ENCODE measurements around the gene SLC25A48.

The SLC25A48 gene

DNA sequence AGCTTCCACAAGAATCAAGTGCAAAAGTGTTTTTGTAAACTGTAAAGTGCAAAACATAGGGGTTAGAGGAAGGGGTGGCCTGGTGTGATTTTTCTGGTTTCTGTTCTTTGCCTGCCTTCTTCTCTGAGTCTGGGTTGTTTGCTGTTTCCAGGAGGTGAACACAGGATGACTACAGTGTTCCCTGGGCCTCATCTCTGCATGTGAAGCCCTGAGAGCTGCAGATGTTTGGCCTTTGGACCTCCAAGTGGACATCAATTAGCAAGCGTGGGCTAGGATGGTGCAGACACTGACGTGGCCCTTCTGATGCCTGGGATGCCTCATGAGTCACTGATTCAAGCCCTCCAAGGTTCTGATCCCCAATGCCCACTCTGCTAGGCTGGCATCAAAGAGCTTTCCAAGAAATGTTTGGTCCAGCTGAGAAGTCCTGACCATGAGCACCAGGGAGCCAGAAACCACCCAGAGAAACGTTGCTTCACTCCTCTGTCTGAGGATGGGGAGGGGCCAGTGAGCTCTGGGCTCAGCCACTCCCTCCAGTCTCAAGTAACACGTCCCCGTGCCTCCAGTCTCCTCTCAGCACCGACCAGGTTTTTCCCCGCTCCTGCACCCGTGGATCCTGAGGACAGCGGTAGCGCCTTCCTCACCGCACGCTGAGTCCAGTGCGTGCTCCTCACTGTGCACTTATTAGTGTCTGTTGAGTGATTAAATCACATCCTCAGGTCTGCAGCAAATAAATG lies 53.6 kb downstream of the SLC25A48 start:
- H3K27me3 ChIP-seq (ENCODE audit: control insufficient read depth, insufficient read depth, low read length), result peaks cover 25% of the 10 kb centered on the region
- no peak overlapping the region for H3K4me3 ChIP-seq (ENCODE audit: low read length)
- H3K4me2 ChIP-seq (ENCODE audit: low read length), result no peak overlapping the region
- H3K9me3 ChIP-seq (replicated peaks; ENCODE audit: low read length), result no peaks in the 10 kb centered on the region
- no peaks in the 10 kb centered on the region for H3K4me1 ChIP-seq (ENCODE audit: control insufficient read depth, insufficient read depth, low read length)
- no peaks in the 10 kb centered on the region for H3K36me3 ChIP-seq (ENCODE audit: insufficient read depth, low read length)
- H3K9ac ChIP-seq (ENCODE audit: low read depth, low read length), result no peak overlapping the region

DNA sequence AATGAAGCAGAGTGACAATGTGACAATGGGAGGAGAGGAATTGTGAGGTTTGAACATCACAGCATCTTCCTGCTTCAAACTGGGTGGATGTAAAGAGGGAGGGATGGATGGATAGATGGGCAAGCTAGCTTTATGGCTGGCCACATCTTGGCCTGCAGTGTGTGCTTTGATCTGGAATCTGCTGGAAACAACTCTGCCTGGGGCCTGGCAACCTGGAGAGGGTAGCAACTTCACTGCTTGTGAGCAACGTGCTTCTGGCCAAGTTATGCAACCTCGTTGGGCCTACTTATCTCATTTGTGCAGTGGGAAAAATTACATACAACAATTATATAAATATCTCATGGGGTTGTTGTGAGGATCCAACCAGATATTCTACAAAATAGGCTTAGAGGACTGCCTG lies 55.8 kb downstream of the SLC25A48 start:
- Histone ChIP-seq H3K4me3 (ENCODE audit: low read length) (no peak overlapping the region), H3K4me2 (ENCODE audit: low read length) (no peak overlapping the region), H3K9ac (ENCODE audit: low read depth, low read length) (no peak overlapping the region), H3K27me3 (ENCODE audit: control insufficient read depth, insufficient read depth, low read length) (peaks cover 10% of the 10 kb centered on the region), H3K36me3 (ENCODE audit: insufficient read depth, low read length) (no peaks in the 10 kb centered on the region), H3K4me1 (ENCODE audit: control insufficient read depth, insufficient read depth, low read length) (no peaks in the 10 kb centered on the region), H3K9me3 (replicated peaks; ENCODE audit: low read length) (no peaks in the 10 kb centered on the region)

DNA sequence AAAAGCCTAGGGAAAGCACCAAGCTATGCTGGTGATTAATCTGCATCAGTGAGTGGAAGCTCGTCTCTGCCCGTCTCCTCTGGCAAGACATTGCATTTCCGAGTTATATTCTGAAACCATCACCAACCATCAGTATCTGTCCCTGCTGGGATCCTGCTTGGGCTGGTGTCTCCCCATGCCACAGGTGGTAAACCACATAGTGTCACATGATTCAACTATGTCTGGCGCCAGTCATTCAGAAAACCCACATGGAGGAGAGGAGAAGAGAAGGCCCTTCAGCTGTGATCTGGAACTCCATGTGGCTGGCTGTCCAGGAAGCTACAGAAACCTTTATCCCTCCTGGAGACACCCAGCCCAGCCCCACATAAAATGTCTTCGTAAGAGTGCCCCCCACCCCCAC lies 56.4 kb downstream of the SLC25A48 start:
- no peak overlapping the region for H3K9ac ChIP-seq (ENCODE audit: low read depth, low read length)
- no peaks in the 10 kb centered on the region for H3K4me1 ChIP-seq (ENCODE audit: control insufficient read depth, insufficient read depth, low read length)
- no peak overlapping the region for H3K4me3 ChIP-seq (ENCODE audit: low read length)
- peaks cover 9% of the 10 kb centered on the region for H3K27me3 ChIP-seq (ENCODE audit: control insufficient read depth, insufficient read depth, low read length)
- no peak overlapping the region for H3K4me2 ChIP-seq (ENCODE audit: low read length)
- H3K9me3 ChIP-seq (replicated peaks; ENCODE audit: low read length), result no peaks in the 10 kb centered on the region
- H3K36me3 ChIP-seq (ENCODE audit: insufficient read depth, low read length), result no peaks in the 10 kb centered on the region

DNA sequence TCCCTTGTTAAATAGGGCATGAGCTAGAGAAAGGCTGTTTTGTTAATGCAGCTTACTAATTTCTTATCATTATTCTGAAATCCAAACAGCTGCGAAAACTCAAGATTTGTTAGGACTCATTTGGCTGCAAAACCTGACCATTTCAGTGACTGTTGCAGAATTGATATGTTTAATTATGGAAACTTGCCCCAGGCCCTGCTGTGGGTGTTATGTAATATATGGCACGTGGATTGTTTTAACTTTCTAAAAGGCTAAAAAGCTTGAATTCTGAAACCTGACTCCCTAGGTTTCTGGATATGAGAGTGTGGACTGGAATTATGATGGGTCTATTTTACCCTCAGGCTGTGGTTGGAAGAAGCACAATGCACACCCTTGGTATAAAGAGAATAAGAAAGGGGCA lies 56.8 kb downstream of the SLC25A48 start:
- H3K36me3 ChIP-seq (ENCODE audit: insufficient read depth, low read length), result no peaks in the 10 kb centered on the region
- peaks cover 9% of the 10 kb centered on the region for H3K27me3 ChIP-seq (ENCODE audit: control insufficient read depth, insufficient read depth, low read length)
- no peaks in the 10 kb centered on the region for H3K9me3 ChIP-seq (replicated peaks; ENCODE audit: low read length)
- no peaks in the 10 kb centered on the region for H3K4me1 ChIP-seq (ENCODE audit: control insufficient read depth, insufficient read depth, low read length)
- H3K4me2 ChIP-seq (ENCODE audit: low read length), result no peak overlapping the region
- no peak overlapping the region for H3K9ac ChIP-seq (ENCODE audit: low read depth, low read length)
- H3K4me3 ChIP-seq (ENCODE audit: low read length), result no peak overlapping the region

DNA sequence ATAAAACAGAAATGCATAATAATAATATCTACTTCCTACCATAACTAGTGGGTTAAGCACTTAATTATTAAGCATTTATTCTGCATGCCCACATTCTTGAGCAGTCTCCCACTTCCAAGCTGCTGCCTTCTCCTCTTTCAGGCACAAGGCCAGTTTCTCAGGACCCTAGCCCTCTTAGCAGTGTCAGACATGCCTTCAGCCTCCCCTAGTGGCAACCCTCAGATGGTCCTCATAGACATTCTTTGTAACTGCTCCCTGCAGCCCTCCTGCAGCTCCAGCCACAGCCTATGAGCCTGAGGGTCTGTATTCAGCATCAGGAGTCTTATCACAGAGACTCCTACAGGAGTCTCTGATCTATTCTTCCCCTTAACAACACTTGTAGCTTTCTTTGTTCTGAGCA lies 57.3 kb downstream of the SLC25A48 start:
- Histone ChIP-seq H3K4me1 (ENCODE audit: control insufficient read depth, insufficient read depth, low read length) (no peaks in the 10 kb centered on the region), H3K9ac (ENCODE audit: low read depth, low read length) (no peak overlapping the region), H3K4me2 (ENCODE audit: low read length) (no peak overlapping the region), H3K9me3 (replicated peaks; ENCODE audit: low read length) (no peaks in the 10 kb centered on the region), H3K36me3 (ENCODE audit: insufficient read depth, low read length) (no peaks in the 10 kb centered on the region), H3K4me3 (ENCODE audit: low read length) (no peak overlapping the region), H3K27me3 (ENCODE audit: control insufficient read depth, insufficient read depth, low read length) (peaks cover 9% of the 10 kb centered on the region)

DNA sequence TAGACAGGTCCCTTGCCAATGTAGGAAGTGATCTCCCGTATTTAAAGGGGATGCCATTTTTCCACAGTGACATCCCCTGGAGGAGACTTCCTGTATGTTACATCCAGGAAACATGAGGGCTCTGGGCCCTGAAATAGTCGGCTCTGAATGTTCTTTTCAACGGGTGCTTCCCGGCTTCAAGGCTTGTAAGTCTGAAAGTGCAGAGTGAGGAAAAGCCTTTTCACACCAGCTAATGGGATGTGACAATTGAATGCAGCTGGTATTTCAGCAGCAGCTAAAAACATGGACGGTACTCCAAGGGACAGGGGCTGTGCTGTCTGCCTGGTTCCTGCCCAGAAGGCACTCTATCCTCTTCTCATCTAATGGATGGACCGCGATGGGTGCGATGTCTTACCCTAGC lies 59.8 kb downstream of the SLC25A48 start:
- no peaks in the 10 kb centered on the region for H3K4me1 ChIP-seq (ENCODE audit: control insufficient read depth, insufficient read depth, low read length)
- no peaks in the 10 kb centered on the region for H3K36me3 ChIP-seq (ENCODE audit: insufficient read depth, low read length)
- H3K4me3 ChIP-seq (ENCODE audit: low read length), result no peak overlapping the region
- no peak overlapping the region for H3K9ac ChIP-seq (ENCODE audit: low read depth, low read length)
- H3K4me2 ChIP-seq (ENCODE audit: low read length), result no peak overlapping the region
- H3K27me3 ChIP-seq (ENCODE audit: control insufficient read depth, insufficient read depth, low read length), result peaks cover 19% of the 10 kb centered on the region
- no peaks in the 10 kb centered on the region for H3K9me3 ChIP-seq (replicated peaks; ENCODE audit: low read length)

DNA sequence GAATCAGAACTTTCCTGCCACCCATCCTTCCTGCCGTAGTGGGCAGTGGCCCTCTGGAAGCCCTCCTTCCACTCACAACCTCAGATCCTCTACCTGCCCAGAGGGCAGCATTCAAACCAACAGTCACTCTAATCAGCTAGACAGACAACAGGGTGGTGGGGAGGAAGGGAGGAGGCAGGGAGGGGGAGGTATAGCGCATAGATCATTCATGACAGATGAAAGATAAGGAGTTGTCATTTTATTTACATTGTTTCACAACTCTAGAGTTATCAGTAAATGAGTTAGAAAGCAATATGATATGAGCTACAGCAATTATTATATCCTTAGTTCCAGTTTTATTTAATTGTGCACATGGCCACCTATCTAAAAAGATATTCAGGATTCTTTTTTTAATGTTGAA lies 60.3 kb downstream of the SLC25A48 start:
- H3K27me3 ChIP-seq (ENCODE audit: control insufficient read depth, insufficient read depth, low read length), result peaks cover 24% of the 10 kb centered on the region
- H3K4me2 ChIP-seq (ENCODE audit: low read length), result no peak overlapping the region
- H3K9me3 ChIP-seq (replicated peaks; ENCODE audit: low read length), result no peaks in the 10 kb centered on the region

DNA sequence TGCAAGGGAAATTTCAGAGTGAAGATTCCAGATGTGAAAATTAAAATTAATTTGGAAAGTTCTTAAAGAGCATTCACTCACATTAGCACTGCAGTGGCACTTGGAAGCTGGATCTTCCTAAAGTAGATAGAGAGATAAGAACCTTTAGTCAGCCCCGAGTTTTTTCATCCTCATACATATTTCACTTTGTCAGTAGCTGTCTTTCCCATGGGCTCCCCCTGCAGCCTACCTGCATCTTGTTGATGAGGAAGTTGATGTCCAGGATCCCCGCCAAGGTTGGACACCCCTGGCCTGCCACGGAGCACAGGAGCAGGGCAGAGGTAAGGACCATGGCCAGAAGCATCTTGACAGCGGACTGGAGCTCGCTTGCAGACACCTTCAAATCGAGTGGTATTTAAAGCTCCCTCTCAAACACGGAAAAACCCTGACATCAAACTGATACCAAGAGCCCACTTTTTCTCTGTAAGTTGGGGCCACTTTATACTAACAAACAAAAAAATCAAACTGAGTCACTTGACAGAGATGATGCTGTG lies 61.1 kb downstream of the SLC25A48 start, which contains the start of gene IL9:
Gene IL9, minus strand, starts transcription at position 368 of the 533 bp plus-strand sequence. Its CDS starts 25 bp downstream, at position 343.
- H3K4me1 ChIP-seq (ENCODE audit: control insufficient read depth, insufficient read depth, low read length), result no peaks in the 10 kb centered on the region
- H3K4me2 ChIP-seq (ENCODE audit: low read length), result no peak within 1 kb of the TSS
- no peak within 1 kb of the TSS for H3K9ac ChIP-seq (ENCODE audit: low read depth, low read length)
- H3K4me3 ChIP-seq (ENCODE audit: low read length), result no peak within 1 kb of the TSS
- H3K9me3 ChIP-seq (replicated peaks; ENCODE audit: low read length), result no peaks in the 10 kb centered on the region
- peaks cover 32% of the 10 kb centered on the region for H3K27me3 ChIP-seq (ENCODE audit: control insufficient read depth, insufficient read depth, low read length)
- no peaks in the 10 kb centered on the region for H3K36me3 ChIP-seq (ENCODE audit: insufficient read depth, low read length)

More for the DNA sequence above, 60.3 kb downstream of the SLC25A48 start:
- H3K4me1 ChIP-seq (ENCODE audit: control insufficient read depth, insufficient read depth, low read length), result no peaks in the 10 kb centered on the region
- H3K9ac ChIP-seq (ENCODE audit: low read depth, low read length), result no peak overlapping the region
- H3K4me3 ChIP-seq (ENCODE audit: low read length), result no peak overlapping the region
- no peaks in the 10 kb centered on the region for H3K36me3 ChIP-seq (ENCODE audit: insufficient read depth, low read length)

DNA sequence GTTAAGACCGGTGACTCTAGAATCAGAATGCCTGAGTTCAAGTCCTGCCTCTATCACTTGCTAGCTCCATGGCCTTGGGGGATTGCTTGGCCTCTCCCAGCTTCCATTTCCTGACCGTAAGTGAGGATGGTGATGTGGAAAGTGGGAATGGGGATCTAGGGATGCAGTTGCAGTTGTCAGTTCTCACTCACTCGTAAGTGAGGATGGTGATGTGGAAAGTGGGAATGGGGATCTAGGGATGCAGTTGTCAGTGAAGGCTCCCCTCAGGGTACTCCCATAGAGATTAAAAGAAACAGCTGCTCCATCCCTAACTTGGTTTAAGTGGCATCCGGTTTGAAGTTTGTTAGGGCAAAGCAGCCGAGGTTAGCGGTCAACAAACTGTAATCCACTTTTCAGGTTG lies 64.2 kb downstream of the SLC25A48 start:
- peaks cover 55% of the 10 kb centered on the region for H3K27me3 ChIP-seq (ENCODE audit: control insufficient read depth, insufficient read depth, low read length)
- H3K9ac ChIP-seq (ENCODE audit: low read depth, low read length), result no peak overlapping the region
- H3K36me3 ChIP-seq (ENCODE audit: insufficient read depth, low read length), result no peaks in the 10 kb centered on the region
- no peaks in the 10 kb centered on the region for H3K4me1 ChIP-seq (ENCODE audit: control insufficient read depth, insufficient read depth, low read length)
- H3K9me3 ChIP-seq (replicated peaks; ENCODE audit: low read length), result no peaks in the 10 kb centered on the region
- H3K4me2 ChIP-seq (ENCODE audit: low read length), result no peak overlapping the region
- no peak overlapping the region for H3K4me3 ChIP-seq (ENCODE audit: low read length)

DNA sequence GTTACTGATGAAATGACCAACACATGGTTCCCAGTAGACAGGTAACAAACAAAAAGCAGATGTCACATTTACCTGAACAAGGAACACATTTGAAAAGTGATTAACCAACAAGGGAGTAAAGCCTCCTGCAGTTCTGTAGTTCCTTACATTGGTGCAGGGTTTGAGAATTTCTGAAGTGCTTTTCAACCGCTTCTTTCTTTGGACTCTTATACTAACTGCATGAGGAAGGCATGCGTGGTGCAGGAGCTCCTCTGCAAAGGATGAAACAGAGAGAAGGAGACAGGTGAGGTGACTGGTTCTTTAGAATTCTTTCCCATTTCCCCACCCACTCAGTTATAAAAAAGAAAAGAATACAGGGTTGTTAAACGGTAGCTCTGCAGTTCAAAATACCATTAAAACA lies 65.8 kb downstream of the SLC25A48 start:
- Histone ChIP-seq H3K4me2 (ENCODE audit: low read length) (no peak overlapping the region), H3K27me3 (ENCODE audit: control insufficient read depth, insufficient read depth, low read length) (peaks cover 53% of the 10 kb centered on the region), H3K9me3 (replicated peaks; ENCODE audit: low read length) (no peaks in the 10 kb centered on the region), H3K36me3 (ENCODE audit: insufficient read depth, low read length) (no peaks in the 10 kb centered on the region), H3K9ac (ENCODE audit: low read depth, low read length) (no peak overlapping the region), H3K4me1 (ENCODE audit: control insufficient read depth, insufficient read depth, low read length) (no peaks in the 10 kb centered on the region), H3K4me3 (ENCODE audit: low read length) (no peak overlapping the region)

DNA sequence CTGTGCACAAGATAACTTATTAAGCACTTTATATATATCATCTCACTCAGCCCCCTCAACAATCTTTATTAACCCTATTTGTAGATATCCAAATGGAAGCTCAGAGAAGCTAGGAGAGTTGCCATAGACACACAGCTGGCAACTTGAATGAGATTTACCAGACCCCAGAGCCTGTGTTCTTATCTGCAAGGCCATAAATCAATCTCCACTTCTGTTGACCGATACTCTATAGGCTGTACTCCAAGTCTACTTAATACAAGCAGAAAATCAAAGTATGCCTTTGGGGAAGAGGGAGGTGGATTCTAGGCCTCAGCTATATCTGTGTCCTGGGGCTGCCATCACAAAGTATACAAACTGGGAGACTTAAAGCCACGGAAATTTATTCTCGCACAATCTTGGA lies 67.2 kb downstream of the SLC25A48 start:
- H3K4me3 ChIP-seq (ENCODE audit: low read length), result no peak overlapping the region
- H3K4me1 ChIP-seq (ENCODE audit: control insufficient read depth, insufficient read depth, low read length), result no peaks in the 10 kb centered on the region
- no peaks in the 10 kb centered on the region for H3K36me3 ChIP-seq (ENCODE audit: insufficient read depth, low read length)
- peaks cover 49% of the 10 kb centered on the region for H3K27me3 ChIP-seq (ENCODE audit: control insufficient read depth, insufficient read depth, low read length)
- no peak overlapping the region for H3K4me2 ChIP-seq (ENCODE audit: low read length)
- H3K9me3 ChIP-seq (replicated peaks; ENCODE audit: low read length), result no peaks in the 10 kb centered on the region
- H3K9ac ChIP-seq (ENCODE audit: low read depth, low read length), result no peak overlapping the region

DNA sequence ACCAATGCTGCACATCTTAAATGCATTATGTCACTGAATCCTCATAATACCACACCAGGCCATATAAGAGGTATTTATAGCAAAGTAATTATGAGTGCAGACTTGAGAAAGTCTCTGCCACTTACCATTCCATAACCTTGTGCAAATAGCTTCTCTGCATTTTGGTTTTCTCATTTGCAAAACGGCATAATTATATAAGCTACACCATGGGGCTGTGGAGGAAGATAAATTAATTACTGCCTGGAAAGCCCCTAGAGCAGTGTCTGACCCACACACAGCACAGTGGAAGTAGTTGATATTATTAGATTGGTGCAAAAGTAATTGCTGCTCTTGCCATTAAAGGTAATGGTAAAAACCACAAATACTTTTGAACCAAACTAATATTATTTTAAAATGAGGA lies 70.7 kb downstream of the SLC25A48 start:
- peaks cover 46% of the 10 kb centered on the region for H3K27me3 ChIP-seq (ENCODE audit: control insufficient read depth, insufficient read depth, low read length)
- H3K4me1 ChIP-seq (ENCODE audit: control insufficient read depth, insufficient read depth, low read length), result no peaks in the 10 kb centered on the region
- H3K9ac ChIP-seq (ENCODE audit: low read depth, low read length), result no peak overlapping the region
- H3K4me2 ChIP-seq (ENCODE audit: low read length), result no peak overlapping the region
- H3K36me3 ChIP-seq (ENCODE audit: insufficient read depth, low read length), result no peaks in the 10 kb centered on the region
- no peak overlapping the region for H3K4me3 ChIP-seq (ENCODE audit: low read length)
- H3K9me3 ChIP-seq (replicated peaks; ENCODE audit: low read length), result no peaks in the 10 kb centered on the region

Measured in skeletal muscle satellite cell (primary cell).